Mucosa of rectum (tissue), 2 donors: ENCODE results near the gene MAN1A1.
"Not testable (repeated sequence)": the region's sequence is repeated elsewhere in the genome, so short reads cannot be mapped to it uniquely, and the experiment has no call there.

Source experiments
- H3K27ac ChIP-seq, 2 donors: one replicate each; pipeline ENCODE4 v1.7.0; 2013; ENCODE audit warnings: inconsistent platforms in 2 of 2, low read depth in 2 of 2, low read length in 2 of 2
- H3K27me3 ChIP-seq, 2 donors: one replicate each; pipeline ENCODE4 v1.7.0; 2013; ENCODE audit warnings: low read length in 2 of 2; ENCODE audit not compliant: control insufficient read depth in 2 of 2, insufficient read depth in 2 of 2
- H3K36me3 ChIP-seq, 2 donors: one replicate each; pipeline ENCODE4 v1.7.0; 2013; ENCODE audit warnings: low read length in 2 of 2; ENCODE audit not compliant: control insufficient read depth in 2 of 2, insufficient read depth in 2 of 2
- H3K4me1 ChIP-seq, 2 donors: one replicate each; pipeline ENCODE4 v1.7.0; 2013; ENCODE audit warnings: low read length in 2 of 2, mild to moderate bottlenecking in 1 of 2; ENCODE audit not compliant: control insufficient read depth in 2 of 2, insufficient read depth in 2 of 2
- H3K4me3 ChIP-seq, 2 donors: one replicate each; pipeline ENCODE4 v1.7.0; 2013; ENCODE audit warnings: low read length in 2 of 2
- H3K9ac ChIP-seq, 2 donors: one replicate each; pipeline ENCODE4 v1.7.0; 2013; ENCODE audit warnings: low read length in 2 of 2, low read depth in 1 of 2, mild to moderate bottlenecking in 1 of 2
- H3K9me3 ChIP-seq, 2 donors: one replicate each; pipeline ENCODE4 v1.7.0; 2013; ENCODE audit warnings: low read length in 2 of 2; ENCODE audit not compliant: control insufficient read depth in 2 of 2
- donor health status: healthy.
- donor health status: Normal muscosa, but diverticular disease.

MAN1A1 gene

DNA sequence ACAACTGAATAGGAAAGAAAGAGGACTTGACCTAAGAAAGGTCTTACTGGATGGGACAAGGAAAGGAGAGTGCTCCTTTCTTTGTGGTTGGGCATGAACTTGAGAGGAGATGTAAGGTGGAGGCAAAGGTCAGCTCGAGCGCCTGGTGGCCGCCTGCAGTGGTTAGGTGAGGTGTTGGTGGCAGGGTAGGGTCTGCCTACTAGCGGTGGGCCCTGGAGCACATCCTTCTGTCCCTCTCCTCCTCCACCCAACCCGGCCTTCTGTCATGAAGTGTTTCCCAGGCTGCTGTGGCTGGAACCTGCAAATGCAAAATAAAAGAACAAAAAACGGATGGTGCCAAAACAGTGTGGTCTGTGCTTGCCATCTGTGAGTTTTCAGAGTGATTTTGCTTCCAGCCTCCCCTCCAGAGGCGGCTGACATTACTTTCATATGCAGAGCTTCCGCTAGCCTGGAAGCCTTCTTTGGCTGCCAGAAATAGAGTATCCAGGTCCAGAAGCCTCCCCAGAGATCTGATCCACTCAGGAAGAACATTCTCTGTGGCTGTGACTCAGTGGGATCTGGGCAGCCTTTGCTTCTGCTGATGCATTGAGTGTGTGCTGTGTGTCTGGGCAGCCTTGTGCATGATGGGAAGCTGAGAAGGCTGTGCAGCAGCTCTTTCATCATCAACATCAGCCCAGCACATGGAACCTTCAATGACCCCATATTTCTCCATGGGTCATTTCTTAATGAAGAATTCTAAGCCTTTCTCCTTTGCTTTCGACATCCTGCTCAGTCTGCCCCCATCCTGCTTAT is 191.3 kb downstream of the MAN1A1 start:
- Histone ChIP-seq H3K36me3 (no peaks in the 10 kb centered on the region), H3K9me3 (no peaks in the 10 kb centered on the region), H3K9ac (no peak overlapping the region), H3K4me1 (peaks cover 0 to 2% of the 10 kb centered on the region in 2 donors), H3K27ac (no peak overlapping the region), H3K27me3 (no peaks in the 10 kb centered on the region), H3K4me3 (no peak overlapping the region)

DNA sequence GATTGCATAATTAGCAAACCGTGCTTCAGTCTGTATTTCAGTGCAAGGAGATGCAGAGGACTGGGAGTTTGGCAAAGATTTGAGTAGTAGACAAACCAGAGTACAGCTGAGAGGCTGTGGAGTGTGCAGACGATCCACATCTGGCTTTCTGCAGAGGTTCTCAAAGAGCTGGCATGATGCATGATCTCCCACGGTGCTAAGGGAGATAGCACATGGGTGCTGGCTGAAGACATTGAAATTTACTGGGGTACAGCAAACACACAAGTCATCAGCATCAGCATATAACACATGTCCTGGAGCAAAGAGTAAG is 192.1 kb downstream of the MAN1A1 start:
- no peak overlapping the region for H3K9ac ChIP-seq
- peaks cover 0 to 2% of the 10 kb centered on the region in 2 donors for H3K4me1 ChIP-seq
- no peaks in the 10 kb centered on the region for H3K27me3 ChIP-seq
- no peak overlapping the region for H3K4me3 ChIP-seq
- no peaks in the 10 kb centered on the region for H3K36me3 ChIP-seq
- H3K9me3 ChIP-seq, result no peaks in the 10 kb centered on the region
- H3K27ac ChIP-seq, result no peak overlapping the region

DNA sequence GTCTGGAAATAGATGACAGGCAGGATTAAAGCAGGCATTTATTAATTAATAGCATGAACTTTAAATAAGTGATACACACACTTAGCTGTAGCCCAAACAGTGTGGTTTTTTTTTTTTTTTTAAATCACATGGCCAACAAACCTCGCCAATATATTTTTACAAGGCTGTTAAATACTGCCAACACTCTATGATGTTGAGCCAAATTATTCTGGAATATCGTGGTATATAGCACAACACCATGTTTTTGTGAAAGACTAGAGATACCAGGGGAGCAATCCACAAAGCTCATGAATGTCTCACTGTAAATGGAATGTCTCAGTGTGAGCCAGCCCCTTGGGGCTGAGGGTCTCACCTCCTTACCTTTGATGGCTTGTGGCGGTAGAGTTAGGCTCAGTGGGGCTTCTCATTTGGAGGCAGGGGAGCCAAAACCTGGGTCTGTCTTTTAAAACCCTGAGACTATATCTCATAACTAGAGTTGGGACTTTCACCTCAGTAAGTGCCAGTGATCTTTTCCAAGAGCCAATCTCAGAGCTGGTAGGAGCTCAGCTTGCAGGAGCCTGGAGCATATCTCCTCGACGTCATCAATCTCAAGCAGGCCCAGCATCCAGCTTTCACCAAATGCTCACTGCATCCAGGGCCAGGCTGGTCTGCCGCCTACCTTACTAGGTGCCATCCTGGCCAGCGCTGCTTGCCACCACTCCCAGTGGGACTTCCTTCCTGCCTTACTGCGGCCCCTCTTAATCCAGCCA is 192.6 kb downstream of the MAN1A1 start:
- H3K9ac ChIP-seq, result no peak overlapping the region
- no peaks in the 10 kb centered on the region for H3K36me3 ChIP-seq
- H3K27me3 ChIP-seq, result no peaks in the 10 kb centered on the region
- no peak overlapping the region for H3K4me3 ChIP-seq
- peaks cover 0 to 2% of the 10 kb centered on the region in 2 donors for H3K4me1 ChIP-seq
- no peaks in the 10 kb centered on the region for H3K9me3 ChIP-seq
- no peak overlapping the region for H3K27ac ChIP-seq

DNA sequence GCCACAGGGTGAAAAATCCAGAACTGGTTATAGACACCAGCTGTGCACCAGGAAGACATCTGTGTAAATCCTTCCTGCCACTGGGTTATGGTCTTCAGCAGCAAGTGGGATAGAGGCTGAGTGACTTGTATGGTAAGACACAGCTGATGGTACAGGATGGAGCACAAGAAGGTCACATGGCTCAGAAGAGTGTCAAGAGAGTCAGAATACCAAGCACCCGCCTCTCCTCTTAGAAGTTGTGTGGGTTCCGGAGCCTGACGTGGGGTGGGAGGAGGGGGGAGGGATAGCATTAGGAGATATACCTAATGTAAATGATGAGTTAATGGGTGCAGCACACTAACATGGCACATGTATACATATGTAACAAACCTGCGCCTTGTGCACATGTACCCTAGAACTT is 193.5 kb downstream of the MAN1A1 start:
- not testable (repeated sequence) for H3K9ac ChIP-seq, H3K36me3 ChIP-seq, H3K27me3 ChIP-seq, H3K27ac ChIP-seq, H3K4me3 ChIP-seq, H3K4me1 ChIP-seq, H3K9me3 ChIP-seq

DNA sequence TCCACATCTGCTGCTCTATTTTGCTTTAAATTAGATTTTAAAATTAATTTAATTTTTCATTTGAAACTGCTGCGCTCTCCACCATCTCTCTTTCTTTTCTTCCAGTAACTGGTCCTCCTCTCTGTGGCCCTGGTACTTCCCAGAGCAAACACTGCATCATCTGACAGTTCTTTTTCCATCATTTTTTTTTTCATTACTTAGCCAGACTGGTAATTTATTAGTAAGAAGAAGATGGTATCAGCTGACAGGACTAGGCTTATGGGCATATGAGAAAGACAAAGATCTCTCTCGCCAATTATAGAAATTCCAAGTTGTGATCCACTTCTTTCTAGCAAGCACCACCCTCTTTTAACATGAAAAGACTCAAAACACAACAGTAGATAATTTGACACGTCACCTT is 197.4 kb downstream of the MAN1A1 start:
- no peaks in the 10 kb centered on the region for H3K27me3 ChIP-seq
- no peak overlapping the region for H3K4me3 ChIP-seq
- H3K27ac ChIP-seq, result no peak overlapping the region
- H3K36me3 ChIP-seq, result no peaks in the 10 kb centered on the region
- no peak overlapping the region for H3K9ac ChIP-seq
- H3K9me3 ChIP-seq, result no peaks in the 10 kb centered on the region
- peaks cover 7 to 12% of the 10 kb centered on the region in 2 donors for H3K4me1 ChIP-seq

DNA sequence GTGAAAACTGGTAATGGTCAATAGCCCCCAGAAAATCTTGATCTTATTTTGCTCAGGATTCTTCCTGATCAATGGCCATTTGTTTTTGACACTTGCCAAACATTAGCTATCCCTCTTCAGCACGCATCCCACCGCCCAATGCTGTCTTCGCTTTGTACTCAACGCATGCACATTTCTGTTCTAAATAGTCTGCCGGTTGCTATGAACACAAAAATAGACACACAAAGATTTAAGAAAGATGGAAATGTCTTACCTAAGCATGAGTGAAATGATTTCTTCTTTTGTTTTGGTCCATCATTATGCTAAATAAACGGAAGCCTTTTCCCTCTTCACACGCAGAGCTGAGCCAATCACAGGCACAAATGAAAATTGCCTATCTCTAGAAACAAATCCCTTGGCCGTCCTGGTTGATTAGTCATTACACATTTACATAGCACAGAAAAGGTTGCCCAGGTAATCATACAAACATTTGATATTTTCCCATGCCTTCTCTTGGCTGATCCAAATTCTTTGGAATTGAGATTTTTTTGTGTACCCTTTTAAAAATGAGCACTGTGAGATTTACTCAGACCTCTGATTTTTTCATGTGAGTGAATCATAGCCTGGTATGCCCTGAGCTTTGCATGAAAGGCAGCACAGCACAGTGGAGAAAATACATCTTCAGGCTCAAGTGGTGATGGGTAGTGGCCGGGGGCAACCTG is 200.6 kb downstream of the MAN1A1 start:
- no peak overlapping the region for H3K9ac ChIP-seq
- no peak overlapping the region for H3K4me3 ChIP-seq
- no peak overlapping the region for H3K27ac ChIP-seq

DNA sequence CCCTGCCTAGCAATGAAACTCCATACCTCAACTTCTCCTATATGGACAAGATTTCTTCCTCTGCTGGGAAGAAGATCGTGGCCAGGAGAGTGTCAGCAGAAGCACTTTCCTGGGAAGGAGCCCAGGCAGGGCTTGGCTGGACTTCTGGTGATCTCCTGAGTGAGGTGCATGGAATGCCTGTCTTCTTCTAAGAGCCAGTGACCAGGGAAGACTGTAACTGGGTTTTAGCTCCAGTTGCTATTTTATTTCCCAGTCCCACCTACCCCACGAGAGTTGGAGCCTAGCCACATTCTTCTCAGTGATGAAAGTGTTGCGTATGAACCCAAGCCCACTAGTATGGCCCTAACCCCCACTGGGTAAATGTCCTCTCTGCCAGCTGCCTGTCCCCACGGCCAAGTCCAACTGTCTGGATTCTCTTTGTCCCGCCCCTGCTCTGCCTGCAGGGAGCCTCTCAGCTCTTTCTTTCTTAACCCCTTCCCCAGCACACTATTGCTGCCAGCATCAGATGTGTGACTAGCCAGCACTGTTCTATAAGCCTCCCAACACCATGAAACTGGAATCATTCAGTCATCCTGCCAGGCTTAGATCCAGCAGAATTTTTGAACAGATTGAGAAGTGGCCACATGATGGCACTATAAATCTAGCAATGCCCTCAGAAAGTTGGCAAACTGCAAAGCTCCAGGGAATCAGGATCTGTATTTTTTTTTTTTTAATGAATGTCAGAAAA is 201.3 kb downstream of the MAN1A1 start:
- peaks cover 7 to 25% of the 10 kb centered on the region in 2 donors for H3K4me1 ChIP-seq
- H3K27me3 ChIP-seq, result no peaks in the 10 kb centered on the region
- no peaks in the 10 kb centered on the region for H3K9me3 ChIP-seq
- H3K9ac ChIP-seq, result no peak overlapping the region
- H3K36me3 ChIP-seq, result no peaks in the 10 kb centered on the region
- H3K4me3 ChIP-seq, result no peak overlapping the region
- H3K27ac ChIP-seq, result no peak overlapping the region

More for the DNA sequence above, 200.6 kb downstream of the MAN1A1 start:
- Histone ChIP-seq H3K9me3 (no peaks in the 10 kb centered on the region), H3K27me3 (no peaks in the 10 kb centered on the region), H3K36me3 (no peaks in the 10 kb centered on the region), H3K4me1 (peaks cover 7 to 25% of the 10 kb centered on the region in 2 donors)

DNA sequence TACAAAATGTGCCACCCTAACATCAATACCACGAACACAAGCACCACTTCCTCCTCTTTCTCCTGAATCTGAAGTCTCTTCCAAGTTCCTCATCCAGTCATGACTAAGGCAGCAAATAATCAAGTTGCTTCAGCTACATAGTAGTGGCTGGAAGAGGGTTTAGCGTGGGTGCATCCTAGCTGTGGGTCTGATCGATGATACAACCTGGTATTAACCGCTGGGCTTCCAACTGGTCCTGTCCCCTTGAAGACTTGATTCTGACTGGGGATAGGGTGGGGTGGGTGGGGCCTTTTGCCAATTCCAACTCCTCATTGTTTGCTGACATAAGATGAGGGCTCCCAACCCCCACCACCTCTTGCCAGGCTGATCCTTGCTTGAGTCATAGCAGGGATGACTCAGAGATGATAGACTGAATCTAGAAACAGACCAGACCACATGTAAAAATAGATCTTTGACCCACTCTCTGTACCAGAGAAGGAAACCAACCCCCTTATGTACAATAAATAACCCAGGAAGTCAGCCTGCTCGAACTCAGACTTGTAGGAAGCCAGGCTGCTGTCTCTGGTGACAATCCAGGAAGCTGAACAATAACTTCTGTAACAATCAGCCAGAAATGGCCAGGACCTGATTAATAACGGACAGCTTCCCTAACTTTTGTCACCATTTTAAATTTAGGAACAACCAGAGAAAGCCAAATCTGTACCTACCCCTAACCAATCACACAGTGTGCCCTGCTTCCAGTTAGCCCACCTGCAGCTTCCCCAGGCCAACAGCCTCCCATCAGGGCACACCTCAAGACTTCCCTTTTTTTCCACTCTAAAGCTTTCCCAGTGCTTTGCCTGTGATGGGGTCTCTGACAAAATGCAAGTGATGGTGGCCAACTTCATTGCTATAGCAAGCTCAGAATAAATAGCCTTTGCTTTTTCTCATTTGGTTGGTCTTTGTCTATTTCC is 202.2 kb downstream of the MAN1A1 start:
- Histone ChIP-seq H3K9ac (no peak overlapping the region), H3K36me3 (no peaks in the 10 kb centered on the region), H3K9me3 (no peaks in the 10 kb centered on the region), H3K27me3 (no peaks in the 10 kb centered on the region), H3K4me1 (peaks cover 7 to 25% of the 10 kb centered on the region in 2 donors), H3K4me3 (no peak overlapping the region), H3K27ac (peak overlapping the region in 1 of 2 donors; percentile 64)

DNA sequence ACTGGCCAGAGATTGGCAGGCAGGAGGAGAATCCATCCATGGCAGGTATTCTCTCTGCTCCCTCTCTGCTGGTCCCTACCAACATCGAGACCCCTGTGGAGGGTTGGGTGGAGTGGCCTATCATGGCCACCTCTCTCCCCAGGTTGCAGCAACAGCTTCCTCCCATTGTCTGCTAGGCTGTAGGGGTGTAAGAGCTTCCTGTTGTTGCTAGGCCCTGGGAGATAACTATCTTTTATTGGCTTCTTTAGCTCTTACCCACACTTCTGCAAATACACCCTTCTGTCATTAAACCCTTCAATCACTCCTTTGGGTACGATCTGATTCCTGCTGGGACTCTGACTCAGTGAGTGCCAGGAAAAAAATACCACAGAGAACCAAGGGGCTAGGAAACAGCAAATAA is 204.4 kb downstream of the MAN1A1 start:
- Histone ChIP-seq H3K4me1 (peaks cover 7 to 25% of the 10 kb centered on the region in 2 donors), H3K27me3 (no peaks in the 10 kb centered on the region), H3K9ac (no peak overlapping the region), H3K36me3 (no peaks in the 10 kb centered on the region), H3K27ac (no peak overlapping the region), H3K4me3 (no peak overlapping the region), H3K9me3 (no peaks in the 10 kb centered on the region)
